Lower leg skin (tissue), 4 donors: Measurements from ENCODE around the gene TMEM255A. TPM values are rescaled to one million over a fixed set of nuclear protein-coding genes. Genes with fewer than 3 reads are reported as not detected.

Experiments used
- DNase-seq, 2 donors: peaks; one replicate each; pipeline ENCODE4 v3.0.0-alpha.2; 2019; ENCODE audit warnings: low spot score in 2 of 2
- H3K4me3 ChIP-seq: fragments of 200-600 bp; sonication (generic); 2 replicates; pipeline ENCODE4 v1.5.1; 2017; ENCODE audit warnings: mild to moderate bottlenecking, low read depth; ENCODE audit not compliant: poor library complexity, severe bottlenecking
- CTCF ChIP-seq, 3 donors: fragments of 450-650 bp; IDR thresholded peaks; one replicate each; pipeline ENCODE4 v1.5.1; 2016; ENCODE audit warnings: antibody characterized with exemption in 3 of 3, mild to moderate bottlenecking in 3 of 3, moderate library complexity in 2 of 3
- POLR2A ChIP-seq, 2 donors: fragments of 450-650 bp; IDR thresholded peaks; one replicate each; pipeline ENCODE4 v1.6.1; 2016 to 2017; ENCODE audit warnings: antibody characterized with exemption in 2 of 2, mild to moderate bottlenecking in 1 of 2, moderate library complexity in 1 of 2
- WGBS, 2 donors: methylation state at CpG; one replicate each; pipeline ENCODE4 v1.1.5; 2018; 5-methylcytosine and 5-hydroxymethylcytosine counted together
- intact Hi-C: fragments of 100-400 bp; cut with DNase I; formaldehyde crosslinking; loops from one replicate; pipeline ENCODE4 v1.15.0; 2023; ENCODE audit warnings: low total_unique reads
- total RNA-seq, 4 donors: library from RNA; depleted of rRNA; stranded (reverse); fragments of >200 nt; gene quantifications; one replicate each; pipeline ENCODE4 v1.1.0, GENCODE V29; 2016

The TMEM255A gene
- total RNA-seq, 4 donors from 2014 or later, result 1.7 to 4.3 (median 3.0) TPM

GRCh38 chrX:120336899-120337298, 25.6 kb upstream of the TMEM255A start:
- DNase-seq, result no peak
- no peak overlapping the region for H3K4me3 ChIP-seq
- intact Hi-C loops, result no loop called here
- TF ChIP-seq CTCF (IDR thresholded peaks at IDR 0.05) (no peak), POLR2A (IDR thresholded peaks at IDR 0.05) (no peak)

GRCh38 chrX:120335289-120335688, 24.0 kb upstream of the TMEM255A start:
- no peak for DNase-seq
- no peak for TF ChIP-seq POLR2A (IDR thresholded peaks at IDR 0.05)
- no peak for TF ChIP-seq CTCF (IDR thresholded peaks at IDR 0.05)
- H3K4me3 ChIP-seq, result no peak overlapping the region
- intact Hi-C loops, result no loop called here
- 68 to 69% methylated on average over 2 of the region's 2 CpGs for WGBS, 2 donors

- intact Hi-C loops, result no loop called here
- WGBS, 2 donors, result 54 to 94% methylated on average over 1 of the region's 1 CpG
- DNase-seq, result no peak
- H3K4me3 ChIP-seq, result no peak overlapping the region
- TF ChIP-seq POLR2A (IDR thresholded peaks at IDR 0.05) (no peak), CTCF (IDR thresholded peaks at IDR 0.05) (no peak)
These were observed 23.3 kb upstream of the TMEM255A start for GRCh38 chrX:120334603-120335002.

- no peak overlapping the region for H3K4me3 ChIP-seq
- no peak for DNase-seq
- 18 to 88% methylated on average over 2 of the region's 2 CpGs for WGBS, 2 donors
- no peak for TF ChIP-seq CTCF (IDR thresholded peaks at IDR 0.05)
- intact Hi-C loops, result no loop called here
These were observed 22.9 kb upstream of the TMEM255A start for GRCh38 chrX:120334151-120334550.

GRCh38 chrX:120332394-120332793, 21.1 kb upstream of the TMEM255A start:
- 64 to 80% methylated on average over 1 of the region's 1 CpG for WGBS, 2 donors
- DNase-seq, result no peak
- TF ChIP-seq CTCF (IDR thresholded peaks at IDR 0.05) (no peak), POLR2A (IDR thresholded peaks at IDR 0.05) (no peak)
- intact Hi-C loops, result no loop called here
- no peak overlapping the region for H3K4me3 ChIP-seq

- WGBS, 2 donors, result 69 to 93% methylated on average over 2 of the region's 2 CpGs
- intact Hi-C loops, result no loop called here
- no peak for TF ChIP-seq CTCF (IDR thresholded peaks at IDR 0.05)
- no peak for TF ChIP-seq POLR2A (IDR thresholded peaks at IDR 0.05)
- DNase-seq, result no peak
- H3K4me3 ChIP-seq, result no peak overlapping the region
These were observed 19.9 kb upstream of the TMEM255A start for GRCh38 chrX:120331116-120331515.
